ENCODE data around the gene RGS7.
"Not testable (repeated sequence)": the region's sequence is repeated elsewhere in the genome, so short reads cannot be mapped to it uniquely, and the experiment has no call there.

The RGS7 gene

GRCh38 chr1:240821925-240822324 is 535.1 kb downstream of the RGS7 start:
- no peak for DNase-seq

- no peak for DNase-seq
Observed at GRCh38 chr1:240820816-240821215, 536.2 kb downstream of the RGS7 start.

GRCh38 chr1:240816472-240816871 is 540.5 kb downstream of the RGS7 start:
- no peak for DNase-seq

- no peak for DNase-seq
Observed at GRCh38 chr1:240813720-240814119, 543.3 kb downstream of the RGS7 start.

GRCh38 chr1:240811256-240811655 is 545.7 kb downstream of the RGS7 start:
- DNase-seq, result no peak

GRCh38 chr1:240808381-240808780 is 548.6 kb downstream of the RGS7 start:
- DNase-seq, result no peak

GRCh38 chr1:240806200-240806745 is 550.7 kb downstream of the RGS7 start:
- no peak for DNase-seq

- no peak for DNase-seq
Observed at GRCh38 chr1:240804475-240804874, 552.5 kb downstream of the RGS7 start.

- DNase-seq, result no peak
Observed at GRCh38 chr1:240803151-240803550, 553.9 kb downstream of the RGS7 start.

GRCh38 chr1:240802271-240802670 is 554.7 kb downstream of the RGS7 start:
- no peak for DNase-seq

GRCh38 chr1:240801442-240801841 is 555.6 kb downstream of the RGS7 start:
- no peak for DNase-seq

GRCh38 chr1:240800291-240800690 is 556.7 kb downstream of the RGS7 start:
- no peak for DNase-seq

GRCh38 chr1:240797050-240797449 is 560.0 kb downstream of the RGS7 start:
- DNase-seq, result no peak

- DNase-seq, result no peak
Observed at GRCh38 chr1:240794046-240794843, 562.8 kb downstream of the RGS7 start.

- DNase-seq, result no peak
Observed at GRCh38 chr1:240792915-240793529, 564.0 kb downstream of the RGS7 start.

- DNase-seq, result no peak
Observed at GRCh38 chr1:240790856-240791255, 566.1 kb downstream of the RGS7 start.

- no peak for DNase-seq
Observed at GRCh38 chr1:240786880-240787279, 570.1 kb downstream of the RGS7 start.

- DNase-seq, result no peak
Observed at GRCh38 chr1:240784776-240785175, 572.2 kb downstream of the RGS7 start.

- not testable (repeated sequence) for DNase-seq
Observed at GRCh38 chr1:240783728-240784137, 573.3 kb downstream of the RGS7 start.

GRCh38 chr1:240776237-240776636 is 580.8 kb downstream of the RGS7 start:
- no peak for DNase-seq

GRCh38 chr1:240772131-240772530 is 584.9 kb downstream of the RGS7 start:
- DNase-seq, result no peak

- no peak for DNase-seq
Observed at GRCh38 chr1:240771450-240771849, 585.6 kb downstream of the RGS7 start.

- no peak for DNase-seq
Observed at GRCh38 chr1:240768979-240769378, 588.0 kb downstream of the RGS7 start.

- DNase-seq, result no peak
Observed at GRCh38 chr1:240766831-240767230, 590.2 kb downstream of the RGS7 start.

Data from DMS79 (cell line).